ENCODE data around the gene GC. TPM values are rescaled to one million over a fixed set of nuclear protein-coding genes. Genes with fewer than 3 reads are reported as not detected.
"Not testable (repeated sequence)": the region's sequence is repeated elsewhere in the genome, so short reads cannot be mapped to it uniquely, and the experiment has no call there.

GC gene
- total and polyA plus RNA-seq, 10 of the 15 experiments (the other 5 are each of a cell fraction or from before 2014, with no cell fraction given): 2.3 TPM; not detected in 9

DNA sequence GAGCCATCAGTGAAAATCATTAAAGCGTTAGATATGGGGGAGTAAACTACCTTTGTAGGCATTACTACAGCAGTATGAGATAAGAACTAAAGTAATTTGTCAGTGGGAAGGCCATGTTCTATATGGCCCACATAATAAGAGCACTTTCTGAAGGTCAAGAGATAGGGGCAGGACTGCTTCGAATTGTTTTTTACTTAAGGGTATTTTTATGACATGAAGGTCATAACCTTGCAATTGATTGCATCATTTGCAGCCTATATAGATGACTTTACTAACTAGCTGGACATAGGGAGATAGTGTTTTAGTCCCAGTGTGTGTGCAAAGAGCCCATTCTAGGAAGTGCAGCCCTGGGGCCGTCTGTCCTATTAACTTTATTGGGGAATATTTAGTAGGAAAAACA is 23.6 kb upstream of the GC start:
- ChIA-PET POLR2A (no interaction called here), CTCF (no interaction called here), SMC1A (ENCODE audit: uncharacterized antibody, unreplicated experiment) (no interaction called here), RAD21 (ENCODE audit: unreplicated experiment) (no interaction called here)
- Histone ChIP-seq H3K9me3 (replicated peaks; ENCODE audit: control insufficient read depth, insufficient read depth, low read length) (no peaks in the 10 kb centered on the region), H3K9ac (ENCODE audit: control insufficient read depth, insufficient read depth, low read length) (no peak overlapping the region), H3K4me3 (no peak overlapping the region), H3K4me2 (ENCODE audit: control insufficient read depth, insufficient read depth) (no peak overlapping the region), H3K36me3 (ENCODE audit: control insufficient read depth in 2 of 2, insufficient read depth in 2 of 2, low read length in 1 of 2) (no peaks in the 10 kb centered on the region), H3K79me2 (ENCODE audit: control insufficient read depth, insufficient read depth, low read length) (no peaks in the 10 kb centered on the region), H3K4me1 (ENCODE audit: control insufficient read depth, insufficient read depth, low read length) (no peaks in the 10 kb centered on the region), H3K27me3 (replicated peaks in 1 of 2; ENCODE audit: control insufficient read depth in 2 of 2, insufficient read depth in 2 of 2, low read length in 1 of 2) (no peaks in the 10 kb centered on the region), H2AFZ (ENCODE audit: control insufficient read depth, low read depth, low read length) (no peak overlapping the region), H4K20me1 (ENCODE audit: control insufficient read depth, insufficient read depth) (no peaks in the 10 kb centered on the region), H3K27ac (ENCODE audit: control insufficient read depth, insufficient read depth) (no peak overlapping the region)
- no TSS peak for BruUV-seq (replicated peaks)
- DNase-seq (ENCODE audit: low read depth, low spot score): no peak
- 17% methylated on average over 3 of the region's 3 CpGs for WGBS (ENCODE audit: insufficient coverage, insufficient replicate concordance, low lambda C conversion rate, missing lambda C conversion rate)
- ATAC-seq: no peak
- TF ChIP-seq RUNX3 (IDR thresholded peaks at IDR 0.05; ENCODE audit: low read length): no peak
- TF ChIP-seq, protein P1, sequence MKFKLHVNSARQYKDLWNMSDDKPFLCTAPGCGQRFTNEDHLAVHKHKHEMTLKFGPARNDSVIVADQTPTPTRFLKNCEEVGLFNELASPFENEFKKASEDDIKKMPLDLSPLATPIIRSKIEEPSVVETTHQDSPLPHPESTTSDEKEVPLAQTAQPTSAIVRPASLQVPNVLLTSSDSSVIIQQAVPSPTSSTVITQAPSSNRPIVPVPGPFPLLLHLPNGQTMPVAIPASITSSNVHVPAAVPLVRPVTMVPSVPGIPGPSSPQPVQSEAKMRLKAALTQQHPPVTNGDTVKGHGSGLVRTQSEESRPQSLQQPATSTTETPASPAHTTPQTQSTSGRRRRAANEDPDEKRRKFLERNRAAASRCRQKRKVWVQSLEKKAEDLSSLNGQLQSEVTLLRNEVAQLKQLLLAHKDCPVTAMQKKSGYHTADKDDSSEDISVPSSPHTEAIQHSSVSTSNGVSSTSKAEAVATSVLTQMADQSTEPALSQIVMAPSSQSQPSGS (IDR thresholded peaks at IDR 0.05; ENCODE audit: low read length): no peak
- no peak for TF ChIP-seq ZNF622 (IDR thresholded peaks at IDR 0.05)
- no peak for TF ChIP-seq YY1 (IDR thresholded peaks at IDR 0.05; ENCODE audit: low read depth, low read length)
- no peak for TF ChIP-seq SP1 (IDR thresholded peaks at IDR 0.05; ENCODE audit: low read depth, low read length)
- TF ChIP-seq ZSCAN29 (IDR thresholded peaks at IDR 0.05): no peak
- TF ChIP-seq KAT2A (conservative IDR thresholded peaks at IDR 0.05; ENCODE audit: control insufficient read depth, low read depth, low read length): no peak
- TF ChIP-seq, protein P2, sequence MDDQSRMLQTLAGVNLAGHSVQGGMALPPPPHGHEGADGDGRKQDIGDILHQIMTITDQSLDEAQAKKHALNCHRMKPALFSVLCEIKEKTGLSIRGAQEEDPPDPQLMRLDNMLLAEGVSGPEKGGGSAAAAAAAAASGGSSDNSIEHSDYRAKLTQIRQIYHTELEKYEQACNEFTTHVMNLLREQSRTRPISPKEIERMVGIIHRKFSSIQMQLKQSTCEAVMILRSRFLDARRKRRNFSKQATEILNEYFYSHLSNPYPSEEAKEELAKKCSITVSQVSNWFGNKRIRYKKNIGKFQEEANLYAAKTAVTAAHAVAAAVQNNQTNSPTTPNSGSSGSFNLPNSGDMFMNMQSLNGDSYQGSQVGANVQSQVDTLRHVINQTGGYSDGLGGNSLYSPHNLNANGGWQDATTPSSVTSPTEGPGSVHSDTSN (IDR thresholded peaks at IDR 0.05; ENCODE audit: insufficient replicate concordance, low read depth, low read length): no peak
- TF ChIP-seq SIN3A (IDR thresholded peaks at IDR 0.05; ENCODE audit: low read depth, low read length): no peak
- no peak for TF ChIP-seq ZNF217 (IDR thresholded peaks at IDR 0.05)
- no peak for TF ChIP-seq MAX (IDR thresholded peaks at IDR 0.05; ENCODE audit: low read depth, low read length)
- no peak for TF ChIP-seq NFXL1 (IDR thresholded peaks at IDR 0.05; ENCODE audit: borderline replicate concordance)
- in situ Hi-C loops (cut with MboI) (no loop called here), intact Hi-C loops (cut with micrococcal nuclease; ENCODE audit: unreplicated experiment) (no loop called here)
- FAIRE-seq: no peak

GRCh38 chr4:71805230-71805629 is 21.4 kb upstream of the GC start:
- H3K4me2 ChIP-seq (ENCODE audit: control insufficient read depth, insufficient read depth); BruUV-seq (replicated peaks); H2AFZ ChIP-seq (ENCODE audit: control insufficient read depth, low read depth, low read length); H3K27ac ChIP-seq (ENCODE audit: control insufficient read depth, insufficient read depth); CTCF ChIA-PET; H3K4me3 ChIP-seq; H3K4me1 ChIP-seq (ENCODE audit: control insufficient read depth, insufficient read depth, low read length); intact Hi-C loops (cut with micrococcal nuclease; ENCODE audit: unreplicated experiment); H4K20me1 ChIP-seq (ENCODE audit: control insufficient read depth, insufficient read depth); H3K9ac ChIP-seq (ENCODE audit: control insufficient read depth, insufficient read depth, low read length); POLR2A ChIA-PET; DNase-seq (ENCODE audit: low read depth, low spot score); H3K27me3 ChIP-seq (replicated peaks in 1 of 2; ENCODE audit: control insufficient read depth in 2 of 2, insufficient read depth in 2 of 2, low read length in 1 of 2); ATAC-seq; FAIRE-seq; in situ Hi-C loops (cut with MboI); H3K36me3 ChIP-seq (ENCODE audit: control insufficient read depth in 2 of 2, insufficient read depth in 2 of 2, low read length in 1 of 2); H3K9me3 ChIP-seq (replicated peaks; ENCODE audit: control insufficient read depth, insufficient read depth, low read length); H3K79me2 ChIP-seq (ENCODE audit: control insufficient read depth, insufficient read depth, low read length); RAD21 ChIA-PET (ENCODE audit: unreplicated experiment): not testable (repeated sequence)
- WGBS (ENCODE audit: insufficient coverage, insufficient replicate concordance, low lambda C conversion rate, missing lambda C conversion rate): 0% methylated on average over 2 of the region's 2 CpGs
- SMC1A ChIA-PET (ENCODE audit: uncharacterized antibody, unreplicated experiment): interaction anchor here (1.5 kb wide), 1 partner anchor 20 kb away, joined by 3 read pairs; no protein-coding TSS in a partner anchor

Data from GM12878 (cell line).